GM21717 (cell line): ENCODE measurements around the gene SORCS2.

Experiments
- ATAC-seq: cut with Tn5 transposase; IDR thresholded peaks from one replicate; pipeline ENCODE4 v1.9.1; 2021; ENCODE audit warnings: mild to moderate bottlenecking, moderate library complexity; ENCODE audit not compliant: unreplicated experiment

The SORCS2 gene

DNA sequence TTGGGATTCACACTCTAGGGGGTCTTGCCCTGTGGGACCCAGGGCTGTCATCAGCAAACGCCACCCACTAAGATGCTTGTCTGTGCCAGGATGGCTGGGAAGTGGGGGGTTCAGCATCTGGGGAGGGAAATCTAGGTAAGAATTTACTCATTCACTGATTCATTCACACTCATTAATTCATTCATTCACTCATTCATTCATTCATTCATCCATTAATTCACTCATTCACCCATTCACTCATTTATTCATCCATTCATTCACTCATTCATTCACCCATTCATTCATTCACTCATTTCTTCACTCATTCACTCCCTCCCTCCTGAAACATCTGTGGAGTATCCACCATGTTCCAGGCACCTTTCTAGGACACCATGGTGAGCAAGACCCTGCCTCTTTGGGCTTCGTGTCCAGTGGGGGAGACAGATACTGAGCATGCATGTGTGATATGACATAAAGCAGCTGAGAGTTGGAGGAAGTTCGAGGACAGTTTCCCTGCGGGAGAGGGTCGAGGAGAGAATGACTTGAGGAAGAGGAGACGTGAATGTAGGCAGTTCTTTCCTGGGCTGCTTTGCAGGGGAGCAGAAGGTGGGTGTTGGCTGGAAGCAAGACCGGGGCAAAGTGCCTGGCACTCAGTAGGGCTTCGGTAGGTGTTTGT is 90.6 kb downstream of the SORCS2 start:
- ATAC-seq: no peak

- no peak for ATAC-seq
Measured at GRCh38 chr4:7285244-7286094, 93.1 kb downstream of the SORCS2 start.

GRCh38 chr4:7286170-7286569 is 93.8 kb downstream of the SORCS2 start:
- ATAC-seq: no peak

GRCh38 chr4:7286798-7287197 is 94.5 kb downstream of the SORCS2 start:
- no peak for ATAC-seq

GRCh38 chr4:7287274-7287917 is 95.1 kb downstream of the SORCS2 start:
- ATAC-seq: no peak

- ATAC-seq: no peak
Measured at GRCh38 chr4:7287918-7288280, 95.6 kb downstream of the SORCS2 start.

DNA sequence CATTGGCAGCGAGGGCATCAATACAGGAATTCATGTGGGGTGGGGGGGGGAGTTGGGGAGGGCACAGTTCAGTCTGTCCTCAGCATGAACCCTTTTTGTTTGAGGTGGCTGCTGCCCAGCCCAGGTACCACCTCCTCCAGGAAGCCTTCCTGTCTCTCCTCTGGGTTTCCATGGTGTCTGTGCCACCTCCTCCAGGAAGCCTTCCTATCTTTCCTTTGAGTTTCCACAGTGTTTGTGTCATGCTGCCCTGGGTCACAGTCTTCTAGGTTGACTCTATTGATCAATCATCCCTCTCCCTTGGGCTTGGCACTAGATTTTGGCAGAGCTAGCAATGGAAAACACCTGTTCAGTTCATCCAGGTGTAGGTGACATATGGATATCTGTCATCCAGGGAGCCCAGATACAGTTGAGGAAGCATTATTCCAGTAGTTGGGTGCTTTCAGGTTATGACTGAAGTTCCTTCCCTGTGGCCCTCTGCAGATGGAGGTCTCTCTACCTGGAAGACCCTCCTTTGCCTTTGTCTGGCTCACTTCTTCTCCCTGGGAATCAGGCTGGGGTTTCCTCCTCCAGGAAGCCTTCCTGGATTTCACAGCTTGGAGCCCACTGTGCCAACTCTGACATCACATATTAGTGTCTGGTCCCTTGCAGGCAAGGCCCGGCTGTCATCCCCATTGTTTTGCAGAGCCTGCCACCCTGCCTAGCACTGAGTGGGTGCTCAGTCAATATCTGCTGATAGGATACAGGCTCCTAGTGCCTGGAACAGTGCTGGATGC is 96.6 kb downstream of the SORCS2 start:
- no peak for ATAC-seq

DNA sequence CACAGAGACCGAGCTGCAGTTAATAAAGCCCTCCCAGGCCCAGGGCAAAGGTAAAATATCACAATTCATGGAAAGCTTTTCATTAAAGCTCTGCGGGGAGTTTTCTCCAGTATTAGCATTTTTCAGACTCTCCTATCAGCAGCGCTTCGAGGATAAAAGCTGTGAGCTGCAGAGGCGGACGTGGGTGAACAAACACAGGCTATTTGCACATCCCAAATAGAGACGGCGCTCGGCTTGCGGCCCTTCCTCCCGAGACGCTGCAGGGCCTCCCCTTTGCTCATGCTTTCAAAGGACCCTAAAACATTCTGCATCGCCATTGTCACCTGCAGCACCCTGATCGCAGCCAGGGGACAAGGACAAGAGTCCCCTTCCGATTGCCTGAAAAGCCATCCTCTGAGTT is 97.3 kb downstream of the SORCS2 start:
- ATAC-seq: no peak

GRCh38 chr4:7291372-7292114 is 99.2 kb downstream of the SORCS2 start:
- no peak for ATAC-seq

- ATAC-seq: no peak
Measured at GRCh38 chr4:7293703-7294102, 101.4 kb downstream of the SORCS2 start.

DNA sequence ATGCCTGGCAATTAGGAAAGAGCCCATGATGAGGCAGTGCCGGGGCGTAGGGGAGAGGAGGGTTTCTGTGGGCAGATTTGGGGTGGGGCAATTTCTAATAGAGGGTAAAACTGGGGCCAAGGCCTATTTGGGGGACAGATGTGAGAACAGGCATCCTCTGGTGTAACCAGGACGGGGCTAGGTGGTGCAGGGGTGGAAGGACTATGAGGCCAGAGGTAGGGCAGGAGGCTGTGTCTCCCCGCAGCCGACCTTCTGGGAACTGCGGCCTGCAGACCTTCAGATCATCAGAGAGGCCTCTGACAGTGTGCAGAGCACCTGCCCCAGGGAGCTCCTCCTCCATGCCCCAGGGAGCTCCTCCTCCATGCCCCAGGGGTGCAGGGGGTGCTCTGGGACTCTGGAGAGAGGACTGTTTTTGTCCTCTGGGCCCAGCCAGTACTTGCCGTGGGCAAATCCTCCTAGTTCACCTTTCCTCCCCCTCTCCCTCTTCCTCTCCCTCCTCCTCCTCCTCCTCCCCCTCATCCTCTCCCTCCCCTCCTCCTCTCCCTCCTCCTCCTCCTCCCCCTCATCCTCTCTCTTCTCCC is 101.9 kb downstream of the SORCS2 start:
- no peak for ATAC-seq

DNA sequence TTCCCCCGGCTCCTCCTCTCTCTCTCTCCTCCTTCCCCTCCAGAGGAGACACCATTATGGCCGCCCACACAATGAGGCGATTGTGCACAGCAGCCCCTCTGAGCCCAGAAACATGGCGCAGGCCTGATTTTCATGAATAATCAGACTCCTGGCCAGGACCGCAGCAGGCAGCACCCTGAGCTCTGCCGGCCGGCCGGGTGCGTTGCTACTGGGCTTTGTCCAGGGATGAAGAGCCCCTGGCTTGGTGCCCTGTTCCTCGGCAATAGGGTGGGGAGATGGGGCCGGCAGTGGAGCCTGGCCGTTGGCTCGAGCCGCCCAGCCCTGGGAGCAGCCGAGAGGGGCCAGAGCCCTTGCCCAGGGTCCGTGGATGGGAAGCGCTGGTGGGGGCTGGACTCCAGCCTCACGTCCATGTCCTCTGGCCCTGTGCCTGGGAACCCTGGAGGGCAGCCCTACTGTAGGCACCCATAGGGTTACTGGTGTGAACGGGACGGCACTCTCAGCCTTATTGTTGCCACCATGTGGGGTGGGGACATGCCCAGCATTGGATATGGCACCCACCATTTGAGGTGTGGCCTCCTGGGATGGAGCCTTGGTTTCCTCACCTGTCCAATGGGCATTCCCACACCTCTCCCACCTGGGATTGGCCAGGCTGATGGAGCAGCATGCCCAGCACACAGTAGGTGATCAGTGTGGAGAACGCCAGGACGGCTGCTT is 103.0 kb downstream of the SORCS2 start:
- no peak for ATAC-seq

DNA sequence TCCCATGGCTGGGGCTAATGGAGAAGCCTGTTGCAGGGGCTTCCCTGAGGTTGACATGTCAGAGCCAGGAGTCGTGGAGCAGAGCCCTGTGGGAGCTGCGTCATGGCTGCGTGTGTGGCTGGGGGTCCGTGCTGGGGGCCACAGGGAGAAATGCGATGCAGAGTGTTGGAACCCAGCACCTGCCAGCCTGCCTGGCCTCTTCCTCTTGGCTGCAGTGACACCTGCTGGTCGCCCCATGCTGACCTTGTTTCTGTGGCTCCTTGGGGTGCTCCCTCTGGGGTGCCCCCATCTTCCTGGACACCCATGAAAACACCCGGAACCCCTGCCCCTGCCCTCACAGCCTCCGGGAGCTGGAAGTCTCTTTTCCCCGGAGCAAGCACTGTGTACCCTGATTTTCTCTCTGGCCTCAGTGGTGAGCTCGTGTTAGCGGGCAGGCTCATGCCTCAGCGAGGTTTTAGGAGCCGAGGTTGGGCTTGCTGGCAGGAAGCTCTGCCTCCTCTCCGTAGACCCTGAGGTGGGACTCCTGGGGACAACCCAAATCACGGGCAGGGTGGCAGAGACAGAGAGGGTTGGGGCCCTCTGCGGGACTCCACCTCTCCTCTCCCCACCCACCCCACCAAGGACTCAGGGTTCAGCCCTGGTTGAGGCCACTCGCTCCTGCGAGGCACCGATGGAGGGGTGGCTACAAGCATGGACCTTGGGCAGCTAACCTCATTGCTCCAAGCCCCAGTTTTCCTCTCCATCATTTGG is 103.7 kb downstream of the SORCS2 start:
- ATAC-seq: no peak

DNA sequence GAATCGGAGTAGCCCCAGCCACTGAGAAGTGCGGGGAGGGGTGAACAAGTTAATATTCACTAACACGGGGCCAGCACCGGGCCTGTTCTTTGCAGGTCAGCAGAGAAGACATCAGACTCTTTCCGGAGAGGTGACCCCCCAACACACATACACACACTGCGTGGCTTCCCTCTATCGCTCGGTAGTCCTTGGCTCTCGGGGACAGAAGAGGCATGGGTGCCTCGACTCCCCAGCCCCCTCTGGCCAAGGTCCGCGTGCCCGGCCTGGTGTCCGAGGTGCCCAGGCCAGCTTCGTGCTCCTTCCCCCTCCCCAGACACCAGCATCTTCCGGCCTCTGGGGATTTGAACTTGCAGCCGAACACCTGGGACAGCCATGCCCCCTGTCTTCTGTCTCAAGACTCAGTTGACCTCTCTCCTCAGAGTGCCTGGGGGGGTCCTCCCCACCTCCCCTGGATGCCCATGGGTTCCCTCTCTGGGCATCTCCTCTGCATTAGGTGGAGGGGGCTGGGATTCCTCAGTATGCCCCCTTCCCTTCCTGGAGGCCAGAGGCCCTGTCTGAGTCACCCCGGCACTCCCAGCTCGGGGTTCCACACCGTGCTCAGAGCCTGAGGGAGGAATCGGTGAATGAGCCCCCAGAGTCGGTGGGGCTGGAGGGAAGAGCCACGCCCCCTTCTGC is 104.5 kb downstream of the SORCS2 start:
- no peak for ATAC-seq

DNA sequence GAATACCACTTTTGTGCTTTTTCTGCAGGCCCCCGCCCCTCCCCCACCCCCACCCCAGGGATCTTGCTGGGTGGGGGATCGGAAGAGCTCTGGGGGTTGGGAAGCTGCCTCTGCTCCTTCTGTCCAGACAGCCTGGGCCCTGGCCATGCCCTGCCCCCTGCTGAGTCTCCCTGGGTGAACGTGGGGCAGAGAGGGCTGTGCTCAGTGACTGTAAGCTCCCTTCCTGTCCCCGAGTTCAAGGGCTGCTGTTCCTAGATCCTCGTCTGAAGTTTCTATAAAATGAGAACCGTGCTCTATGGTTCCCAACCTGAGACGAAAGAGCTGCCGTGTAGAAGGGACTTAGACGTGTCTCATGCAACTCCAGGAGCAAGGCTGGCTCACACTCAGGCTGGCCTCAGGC is 105.0 kb downstream of the SORCS2 start:
- ATAC-seq: no peak

DNA sequence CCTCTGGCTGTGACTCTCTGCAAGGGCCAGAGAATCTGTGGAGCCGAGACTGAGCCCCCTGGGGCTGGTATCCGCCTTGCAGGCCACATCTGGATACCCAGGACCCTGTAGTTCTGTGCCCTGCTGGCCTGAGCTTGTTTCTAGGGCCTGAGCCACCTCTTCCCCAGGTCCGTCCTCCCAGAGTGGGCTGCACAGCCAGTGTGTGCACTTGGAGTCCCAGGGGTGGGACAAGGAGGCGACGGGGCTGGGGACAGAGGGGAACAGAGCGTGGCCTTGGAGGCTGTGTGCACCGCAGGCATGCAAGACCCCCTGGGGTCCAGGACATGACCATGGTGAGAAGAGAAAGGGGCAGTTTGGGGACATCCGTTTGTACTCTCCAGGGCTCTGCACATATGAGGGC is 105.5 kb downstream of the SORCS2 start:
- no peak for ATAC-seq

GRCh38 chr4:7298619-7299009 is 106.3 kb downstream of the SORCS2 start:
- no peak for ATAC-seq
